Measurements from ENCODE around the gene CFB.
"Not testable (repeated sequence)": the region's sequence is repeated elsewhere in the genome, so short reads cannot be mapped to it uniquely, and the experiment has no call there.

CFB gene

DNA sequence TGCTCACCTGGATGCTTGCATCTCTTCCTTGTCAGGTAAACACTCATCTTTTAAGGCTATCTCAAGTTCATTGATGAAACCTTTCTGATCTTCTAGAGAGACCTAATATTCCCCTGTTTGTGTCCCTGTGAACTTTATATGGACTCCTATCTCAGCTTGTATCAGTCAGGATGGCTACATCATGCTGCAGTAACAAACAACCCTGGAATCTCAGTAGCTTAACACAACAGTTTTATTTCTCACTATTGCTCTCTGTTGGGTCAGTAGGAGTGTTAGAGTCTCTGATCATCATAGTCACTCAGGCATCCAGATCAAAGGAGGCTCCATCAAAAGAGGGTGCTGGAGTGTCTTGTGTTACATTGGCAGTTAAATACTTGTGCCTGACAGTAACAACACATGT, 30.5 kb upstream of the CFB start:
- no peak for DNase-seq

GRCh38 chr6:31915756-31916155, 30.1 kb upstream of the CFB start:
- DNase-seq = no peak

DNA sequence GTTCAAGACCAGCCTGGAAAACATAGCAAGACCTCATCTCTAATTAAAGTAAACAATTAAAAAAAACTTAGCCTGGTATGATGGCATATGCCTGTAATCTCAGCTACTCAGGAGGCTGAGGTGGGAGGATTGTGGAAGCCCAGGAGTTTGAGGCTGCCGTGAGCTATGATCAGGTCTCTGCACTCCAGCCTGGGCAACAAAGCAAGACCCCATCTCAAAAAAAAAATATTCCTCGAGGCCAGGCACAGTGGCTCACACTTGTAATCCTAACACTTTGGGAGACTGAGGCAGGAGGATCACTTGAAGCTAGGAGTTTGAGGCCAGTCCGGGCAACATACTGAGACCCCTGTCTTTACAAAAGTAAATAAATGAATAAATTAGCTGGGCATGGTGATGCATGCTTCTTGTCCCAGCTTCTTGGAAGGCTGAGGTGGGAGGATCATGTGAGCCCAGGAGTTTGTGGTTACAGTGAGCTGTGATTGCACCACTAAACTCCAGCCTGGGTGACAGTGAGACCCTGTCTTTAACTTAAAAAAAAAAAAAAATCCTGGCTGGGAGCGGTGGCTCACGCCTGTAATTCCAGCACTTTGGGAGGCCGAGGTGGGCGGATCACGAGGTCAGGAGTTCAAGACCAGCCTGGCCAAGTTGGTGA, 27.7 kb upstream of the CFB start:
- DNase-seq = no peak

DNA sequence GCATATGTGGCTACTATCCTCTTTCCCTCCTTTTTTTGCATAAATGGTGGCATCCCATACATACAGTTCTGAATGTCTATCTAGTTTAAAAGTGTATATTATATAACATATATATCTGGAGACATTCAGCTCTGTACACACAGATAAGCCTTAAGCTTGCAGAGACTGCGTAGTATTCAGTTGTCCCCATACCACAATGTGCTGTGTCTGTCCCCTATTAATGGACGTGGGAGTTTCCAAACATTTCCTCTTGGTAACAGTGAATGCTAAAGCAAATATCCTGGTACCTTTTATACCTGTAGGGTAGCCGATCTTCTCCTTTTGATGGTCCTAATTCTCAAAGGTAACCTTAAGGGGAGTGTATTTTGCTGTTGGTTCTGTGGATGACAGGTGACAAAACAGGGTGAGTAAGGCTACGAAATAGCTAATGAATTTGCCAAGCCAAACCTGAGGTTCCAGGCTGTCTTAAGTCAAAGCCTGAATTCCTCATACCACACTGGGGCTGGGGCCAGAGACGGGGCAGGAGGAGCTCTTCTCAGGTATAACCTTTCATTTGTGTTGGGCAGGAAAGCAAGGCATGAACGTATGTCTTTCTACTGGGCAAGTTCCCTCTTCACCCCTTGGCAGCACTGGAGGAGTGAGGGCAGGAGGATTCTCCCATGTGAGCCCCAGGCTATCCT, 26.1 kb upstream of the CFB start:
- DNase-seq = no peak

GRCh38 chr6:31920811-31921210, 25.1 kb upstream of the CFB start:
- DNase-seq = no peak

DNA sequence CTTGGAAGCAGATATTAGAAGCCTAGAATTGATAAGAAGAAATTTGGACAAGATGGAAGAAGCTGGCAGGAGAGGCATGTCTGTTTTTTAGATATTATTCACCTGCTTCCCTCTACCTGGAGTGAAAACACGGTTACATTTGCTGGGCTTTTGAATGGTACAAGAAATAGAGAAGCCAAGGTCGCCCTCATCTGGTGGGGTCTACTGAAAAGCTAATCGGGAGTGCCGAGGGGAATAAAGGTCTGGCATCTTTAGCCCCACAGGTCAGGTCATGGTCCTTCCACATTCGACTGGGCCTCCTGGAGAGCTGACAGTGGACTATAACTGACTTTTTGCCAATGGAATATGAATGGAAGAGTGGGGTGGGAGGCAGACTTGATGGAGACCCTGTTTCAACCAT, 23.0 kb upstream of the CFB start:
- DNase-seq = no peak

DNA sequence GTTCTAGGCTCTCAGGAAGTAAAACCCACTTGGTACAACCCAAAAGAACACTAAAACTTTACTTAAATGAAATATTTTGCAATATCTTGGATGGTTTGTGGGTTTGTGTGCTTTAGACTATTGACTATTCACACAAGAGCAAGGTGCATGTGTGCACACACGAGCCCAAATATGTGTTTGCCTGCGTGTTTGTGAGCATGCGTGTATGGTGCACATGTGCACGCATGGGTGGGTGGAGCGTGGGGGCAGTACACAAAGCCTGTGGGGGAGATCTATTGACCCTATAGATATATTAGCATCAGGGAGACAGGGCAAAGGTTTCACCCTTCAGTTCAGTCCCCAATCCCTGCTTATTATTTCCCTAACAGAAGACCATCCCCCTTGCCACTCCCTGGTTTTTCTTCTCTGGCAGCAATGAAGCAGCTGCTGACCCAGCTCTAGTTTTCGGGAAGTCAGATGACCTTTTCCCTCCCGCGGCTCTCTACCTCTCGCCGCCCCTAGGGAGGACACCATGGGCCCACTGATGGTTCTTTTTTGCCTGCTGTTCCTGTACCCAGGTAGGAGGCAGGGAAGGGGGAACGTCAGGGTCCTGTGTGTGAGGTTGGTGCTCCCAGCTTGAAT, 18.5 kb upstream of the CFB start, which contains the start of gene C2:
Gene C2, plus strand, starts transcription at position 476 of the 621 bp plus-strand sequence. Its CDS starts 36 bp downstream, at position 512.
- no peak for DNase-seq

GRCh38 chr6:31927863-31928671, 17.8 kb upstream of the CFB start:
- no peak for DNase-seq

- no peak for DNase-seq
Observed at GRCh38 chr6:31928672-31928939, 17.3 kb upstream of the CFB start.

- DNase-seq = no peak
Observed at GRCh38 chr6:31930962-31931361, 14.9 kb upstream of the CFB start.

- DNase-seq = not testable (repeated sequence)
Observed at GRCh38 chr6:31932137-31932536, 13.8 kb upstream of the CFB start.

- no peak for DNase-seq
Observed at GRCh38 chr6:31933537-31933936, 12.4 kb upstream of the CFB start.

- no peak for DNase-seq
Observed at GRCh38 chr6:31935021-31935420, 10.9 kb upstream of the CFB start.

- DNase-seq = no peak
Observed at GRCh38 chr6:31935823-31936222, 10.1 kb upstream of the CFB start.

DNA sequence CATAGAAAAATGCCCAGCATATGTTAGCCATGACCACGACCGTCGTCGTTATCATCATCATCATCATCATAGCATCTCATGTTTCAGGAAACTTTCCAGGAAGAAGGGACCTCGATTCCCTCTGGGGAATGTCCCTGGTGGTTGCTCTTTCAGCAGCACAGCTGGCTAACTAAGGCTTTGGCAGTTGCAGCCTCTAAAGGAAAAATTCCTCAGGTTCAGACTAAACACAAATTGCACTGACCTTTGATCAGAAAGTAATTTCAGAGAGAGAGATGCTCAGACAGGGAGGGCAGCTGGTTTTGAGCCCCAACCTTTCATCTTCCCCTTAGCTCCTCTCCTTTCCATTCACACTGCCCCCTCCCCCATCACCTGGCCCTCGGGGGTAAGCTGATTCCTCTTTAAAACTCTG, 5.6 kb upstream of the CFB start:
- no peak for DNase-seq

DNA sequence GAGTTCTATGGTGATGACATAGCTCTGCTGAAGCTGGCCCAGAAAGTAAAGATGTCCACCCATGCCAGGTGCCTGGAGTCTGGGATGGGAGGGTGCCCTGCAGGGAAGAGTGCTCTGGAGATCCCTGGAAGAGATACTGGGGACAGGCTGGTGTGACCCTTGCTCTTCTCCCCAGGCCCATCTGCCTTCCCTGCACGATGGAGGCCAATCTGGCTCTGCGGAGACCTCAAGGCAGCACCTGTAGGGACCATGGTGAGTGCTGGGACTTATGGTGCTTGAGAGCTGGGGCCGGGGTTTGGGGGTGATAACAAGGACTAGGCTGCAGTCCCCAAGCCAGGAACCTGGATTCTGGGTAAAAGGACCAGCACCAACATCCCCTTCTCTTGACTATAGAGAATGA, 2.2 kb upstream of the CFB start:
- DNase-seq = no peak

- DNase-seq = no peak
Observed at GRCh38 chr6:31945154-31945506, 765 bp upstream of the CFB start.

DNA sequence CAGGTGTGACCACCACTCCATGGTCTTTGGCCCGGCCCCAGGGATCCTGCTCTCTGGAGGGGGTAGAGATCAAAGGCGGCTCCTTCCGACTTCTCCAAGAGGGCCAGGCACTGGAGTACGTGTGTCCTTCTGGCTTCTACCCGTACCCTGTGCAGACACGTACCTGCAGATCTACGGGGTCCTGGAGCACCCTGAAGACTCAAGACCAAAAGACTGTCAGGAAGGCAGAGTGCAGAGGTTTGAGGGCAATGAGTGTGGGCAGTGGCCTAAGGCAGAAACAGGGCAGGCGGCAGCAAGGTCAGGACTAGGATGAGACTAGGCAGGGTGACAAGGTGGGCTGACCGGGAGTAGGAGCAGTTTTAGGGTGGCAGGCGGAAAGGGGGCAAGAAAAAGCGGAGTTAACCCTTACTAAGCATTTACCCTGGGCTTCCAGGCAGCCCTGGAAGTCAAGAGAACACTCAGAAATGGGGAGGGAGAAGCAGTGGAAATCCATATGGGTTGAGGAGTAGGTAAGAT, 533 bp downstream of the CFB start:
- no peak for DNase-seq

- no peak for DNase-seq
Observed at GRCh38 chr6:31947070-31947675, 1.3 kb downstream of the CFB start.

DNA sequence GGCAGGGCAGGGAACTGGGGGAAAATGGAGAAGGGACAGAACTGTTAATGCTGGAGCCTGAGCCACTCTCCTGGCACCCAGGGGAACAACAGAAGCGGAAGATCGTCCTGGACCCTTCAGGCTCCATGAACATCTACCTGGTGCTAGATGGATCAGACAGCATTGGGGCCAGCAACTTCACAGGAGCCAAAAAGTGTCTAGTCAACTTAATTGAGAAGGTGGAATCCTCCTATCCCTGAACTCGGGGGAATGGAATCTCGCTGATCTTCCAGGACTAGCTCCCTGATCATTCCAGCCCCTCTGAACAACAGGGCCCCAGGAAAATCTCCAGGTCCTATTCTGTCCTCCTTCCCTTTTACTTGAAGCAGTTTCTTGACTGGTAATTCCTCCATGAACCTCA, 2.0 kb downstream of the CFB start:
- no peak for DNase-seq

GRCh38 chr6:31948306-31948705, 2.4 kb downstream of the CFB start:
- no peak for DNase-seq

- DNase-seq = no peak
Observed at GRCh38 chr6:31948753-31949413, 3.0 kb downstream of the CFB start.

Data from stimulated activated CD4-positive, alpha-beta T cell treated with anti-CD3 and anti-CD28 coated beads, Interleukin-2, amount 100 ng/mL, for 24 hours (primary cell).